Endodermal cell (in vitro differentiated cells): ENCODE results near the gene CALML3. TPM values are rescaled to one million over a fixed set of nuclear protein-coding genes. Genes with fewer than 3 reads are reported as not detected.
A peak's percentile ranks its signal among the peaks of the same experiment; 100 is the strongest.

Source experiments
- DNase-seq: peaks from one replicate; pipeline ENCODE4 v3.0.0-alpha.2; 2017
- H3K27ac ChIP-seq: 2 replicates; pipeline ENCODE4 v1.5.1; 2013; ENCODE audit warnings: mild to moderate bottlenecking, low read depth, low read length, moderate library complexity
- H3K27me3 ChIP-seq: 2 replicates; pipeline ENCODE4 v1.6.1; 2013; ENCODE audit warnings: mild to moderate bottlenecking, low read length, moderate library complexity; ENCODE audit not compliant: insufficient read depth, control insufficient read depth, poor library complexity, severe bottlenecking
- H3K36me3 ChIP-seq: 2 replicates; pipeline ENCODE4 v1.7.0; 2013; ENCODE audit warnings: mild to moderate bottlenecking, low read length, moderate library complexity; ENCODE audit not compliant: control insufficient read depth, insufficient read depth
- H3K4me1 ChIP-seq: one replicate; pipeline ENCODE4 v1.7.0; 2013; ENCODE audit warnings: low read length; ENCODE audit not compliant: control insufficient read depth, insufficient read depth
- H3K4me3 ChIP-seq: 2 replicates; pipeline ENCODE4 v1.5.1; 2013; ENCODE audit warnings: mild to moderate bottlenecking, low read length, moderate library complexity
- H3K9ac ChIP-seq: 2 replicates; pipeline ENCODE4 v1.6.1; 2013; ENCODE audit warnings: mild to moderate bottlenecking, low read length, moderate library complexity; ENCODE audit not compliant: poor library complexity, severe bottlenecking; ENCODE audit errors: extremely low read depth
- H3K9me3 ChIP-seq: 2 replicates; pipeline ENCODE4 v1.6.1; 2013; ENCODE audit warnings: mild to moderate bottlenecking, low read length, moderate library complexity; ENCODE audit not compliant: control insufficient read depth
- H3K27ac Mint-ChIP-seq: 2 replicates; pipeline ENCODE4 v1.8.0; 2020; ENCODE audit warnings: mixed read lengths
- H3K27me3 Mint-ChIP-seq: 2 replicates; pipeline ENCODE4 v1.8.0; 2021; ENCODE audit warnings: mild to moderate bottlenecking, mixed read lengths; ENCODE audit not compliant: insufficient read depth
- H3K36me3 Mint-ChIP-seq: 2 replicates; pipeline ENCODE4 v1.8.0; 2020; ENCODE audit warnings: low read depth, mixed read lengths
- H3K4me1 Mint-ChIP-seq: 2 replicates; pipeline ENCODE4 v1.8.0; 2020; ENCODE audit warnings: mixed read lengths
- H3K4me3 Mint-ChIP-seq: 2 replicates; pipeline ENCODE4 v1.8.0; 2020; ENCODE audit warnings: mild to moderate bottlenecking, moderate library complexity, mixed read lengths
- H3K9me3 Mint-ChIP-seq: 2 replicates; pipeline ENCODE4 v1.8.0; 2020; ENCODE audit warnings: mild to moderate bottlenecking, mixed read lengths
- CTCF ChIP-seq: fragments of 200-600 bp; sonication (generic); conservative IDR thresholded peaks from 2 replicates; pipeline ENCODE4 v1.5.0; 2021; ENCODE audit warnings: antibody characterized with exemption, mild to moderate bottlenecking
- WGBS, 2 experiments: methylation state at CpG; one replicate each; pipeline versions ENCODE4 v1.1.5 to v1.1.7; 2013; ENCODE audit warnings: missing lambda C conversion rate in 2 of 2, mixed read lengths in 1 of 2; ENCODE audit not compliant: insufficient coverage in 1 of 2, insufficient read length in 1 of 2; 5-methylcytosine and 5-hydroxymethylcytosine counted together
- total RNA-seq, 2 donors: library from RNA; stranded (reverse); fragmentation: NEBNext Ultra II Directional in 1 of 2; extraction: Animal tissue kit (Norgen Biotek cat#: 25700) in 1 of 2; gene quantifications; 2 replicates in 1 of 2; 3 replicates in 1 of 2; pipeline ENCODE4 v1.2.1, GENCODE V29; 2021

The CALML3 gene
- total RNA-seq, 2 donors from 2014 or later, result not detected

GRCh38 chr10:5552376-5553321, 27.9 kb downstream of the CALML3 start:
- H3K27me3 Mint-ChIP-seq, result no peaks in the 10 kb centered on the region
- H3K9me3 ChIP-seq, result no peaks in the 10 kb centered on the region
- H3K27ac Mint-ChIP-seq, result peak overlapping the region; percentile 10
- peaks cover 16% of the 10 kb centered on the region for H3K4me1 Mint-ChIP-seq
- no peaks in the 10 kb centered on the region for H3K36me3 ChIP-seq
- H3K4me3 Mint-ChIP-seq, result no peak overlapping the region
- H3K27me3 ChIP-seq, result no peaks in the 10 kb centered on the region
- no peaks in the 10 kb centered on the region for H3K9me3 Mint-ChIP-seq
- H3K4me1 ChIP-seq, result no peaks in the 10 kb centered on the region
- H3K9ac ChIP-seq, result no peak overlapping the region
- H3K27ac ChIP-seq, result no peak overlapping the region
- TF ChIP-seq CTCF, result no peak
- H3K36me3 Mint-ChIP-seq, result no peaks in the 10 kb centered on the region
- WGBS, 2 experiments, result 92 to 93% methylated on average over 19 to 23 of the region's 23 CpGs
- no peak for DNase-seq
- no peak overlapping the region for H3K4me3 ChIP-seq

GRCh38 chr10:5553400-5554170, 28.8 kb downstream of the CALML3 start:
- Histone ChIP-seq H3K9ac (no peak overlapping the region), H3K4me1 (no peaks in the 10 kb centered on the region), H3K4me3 (no peak overlapping the region), H3K36me3 (no peaks in the 10 kb centered on the region), H3K27ac (no peak overlapping the region), H3K9me3 (no peaks in the 10 kb centered on the region), H3K27me3 (no peaks in the 10 kb centered on the region)
- peaks cover 16% of the 10 kb centered on the region for H3K4me1 Mint-ChIP-seq
- H3K9me3 Mint-ChIP-seq, result no peaks in the 10 kb centered on the region
- H3K4me3 Mint-ChIP-seq, result no peak overlapping the region
- no peak for DNase-seq
- no peaks in the 10 kb centered on the region for H3K27me3 Mint-ChIP-seq
- no peak for TF ChIP-seq CTCF
- 88 to 90% methylated on average over 11 to 16 of the region's 17 CpGs for WGBS, 2 experiments
- H3K36me3 Mint-ChIP-seq, result no peaks in the 10 kb centered on the region
- H3K27ac Mint-ChIP-seq, result no peak overlapping the region

- no peak for TF ChIP-seq CTCF
- WGBS, 2 experiments, result 93 to 97% methylated on average over 17 to 19 of the region's 19 CpGs
- H3K9me3 Mint-ChIP-seq, result no peaks in the 10 kb centered on the region
- no peaks in the 10 kb centered on the region for H3K36me3 ChIP-seq
- H3K27ac Mint-ChIP-seq, result no peak overlapping the region
- no peak overlapping the region for H3K4me3 Mint-ChIP-seq
- no peaks in the 10 kb centered on the region for H3K27me3 ChIP-seq
- DNase-seq, result peak; percentile 35
- no peaks in the 10 kb centered on the region for H3K9me3 ChIP-seq
- H3K27ac ChIP-seq, result no peak overlapping the region
- no peaks in the 10 kb centered on the region for H3K4me1 ChIP-seq
- H3K36me3 Mint-ChIP-seq, result no peaks in the 10 kb centered on the region
- no peak overlapping the region for H3K4me3 ChIP-seq
- H3K9ac ChIP-seq, result no peak overlapping the region
- H3K27me3 Mint-ChIP-seq, result no peaks in the 10 kb centered on the region
- H3K4me1 Mint-ChIP-seq, result peaks cover 22% of the 10 kb centered on the region
Observed at GRCh38 chr10:5555021-5555510, 30.3 kb downstream of the CALML3 start.
